ENCODE measurements around the gene IL9R. TPM values are rescaled to one million over a fixed set of nuclear protein-coding genes. Genes with fewer than 3 reads are reported as not detected.

The IL9R gene, protein sequence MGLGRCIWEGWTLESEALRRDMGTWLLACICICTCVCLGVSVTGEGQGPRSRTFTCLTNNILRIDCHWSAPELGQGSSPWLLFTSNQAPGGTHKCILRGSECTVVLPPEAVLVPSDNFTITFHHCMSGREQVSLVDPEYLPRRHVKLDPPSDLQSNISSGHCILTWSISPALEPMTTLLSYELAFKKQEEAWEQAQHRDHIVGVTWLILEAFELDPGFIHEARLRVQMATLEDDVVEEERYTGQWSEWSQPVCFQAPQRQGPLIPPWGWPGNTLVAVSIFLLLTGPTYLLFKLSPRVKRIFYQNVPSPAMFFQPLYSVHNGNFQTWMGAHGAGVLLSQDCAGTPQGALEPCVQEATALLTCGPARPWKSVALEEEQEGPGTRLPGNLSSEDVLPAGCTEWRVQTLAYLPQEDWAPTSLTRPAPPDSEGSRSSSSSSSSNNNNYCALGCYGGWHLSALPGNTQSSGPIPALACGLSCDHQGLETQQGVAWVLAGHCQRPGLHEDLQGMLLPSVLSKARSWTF
- total RNA-seq (2022; extraction: Qiagen RNA extraction; ENCODE audit: low read depth): 0.09 to 0.19 TPM (median 0.10 TPM) in 5 replicates

GRCh38 chrX:155997436-155997835, at the start of gene IL9R:
Gene IL9R, plus strand, starts transcription at chrX:155997696. Its CDS starts 64 bp downstream, at chrX:155997760.

Other genes with a start within 250 kb of the IL9R start
- gene VAMP7, start 116.4 kb upstream of the IL9R start, total RNA-seq (2022; extraction: Qiagen RNA extraction; ENCODE audit: low read depth): 30.1 to 37.8 TPM (median 33.6 TPM) in 5 replicates

Measured in A549 treated with DMSO at 1 μM for 4 hours (cell line).